LNCAP (cell line): ENCODE data around the gene LSP1.

Experiments used
- CTCF ChIP-seq: fragments of 450-650 bp; IDR thresholded peaks from 2 replicates; pipeline ENCODE4 v1.5.1; 2017; ENCODE audit warnings: mild to moderate bottlenecking

The LSP1 gene

DNA sequence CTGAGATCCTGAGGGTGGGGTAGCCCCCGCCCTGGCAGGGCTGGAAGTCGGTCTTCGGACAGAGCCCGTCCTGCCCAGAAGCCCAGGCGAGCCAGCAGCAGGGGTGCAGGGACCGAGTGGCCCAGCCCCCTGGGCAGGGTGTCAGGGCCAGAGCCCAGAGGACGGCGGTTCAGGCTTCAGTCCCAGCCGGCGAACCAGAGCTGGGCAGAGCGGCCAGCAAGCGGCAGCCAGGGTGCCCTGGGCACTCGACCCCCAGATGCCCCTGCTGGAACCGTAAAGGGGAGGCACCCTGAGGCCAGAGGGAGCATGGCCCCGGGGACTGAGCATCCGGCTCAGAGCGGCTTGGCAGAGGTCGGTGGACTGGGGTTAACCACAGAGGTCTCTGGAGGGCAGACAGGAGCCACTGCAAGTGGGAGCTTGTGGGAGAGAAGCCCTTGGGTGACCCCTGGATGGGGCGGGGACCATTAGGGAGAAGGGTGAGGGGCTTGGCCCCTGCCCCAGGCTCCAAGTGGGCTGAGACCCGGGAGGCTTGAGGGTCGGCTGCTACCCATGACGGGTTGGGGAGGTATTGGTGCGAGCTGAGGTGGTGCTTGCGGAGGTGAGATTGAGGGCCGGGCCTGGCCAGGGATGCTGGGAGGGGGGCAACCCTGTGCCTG is 15.9 kb downstream of the LSP1 start:
- TF ChIP-seq CTCF, result no peak

DNA sequence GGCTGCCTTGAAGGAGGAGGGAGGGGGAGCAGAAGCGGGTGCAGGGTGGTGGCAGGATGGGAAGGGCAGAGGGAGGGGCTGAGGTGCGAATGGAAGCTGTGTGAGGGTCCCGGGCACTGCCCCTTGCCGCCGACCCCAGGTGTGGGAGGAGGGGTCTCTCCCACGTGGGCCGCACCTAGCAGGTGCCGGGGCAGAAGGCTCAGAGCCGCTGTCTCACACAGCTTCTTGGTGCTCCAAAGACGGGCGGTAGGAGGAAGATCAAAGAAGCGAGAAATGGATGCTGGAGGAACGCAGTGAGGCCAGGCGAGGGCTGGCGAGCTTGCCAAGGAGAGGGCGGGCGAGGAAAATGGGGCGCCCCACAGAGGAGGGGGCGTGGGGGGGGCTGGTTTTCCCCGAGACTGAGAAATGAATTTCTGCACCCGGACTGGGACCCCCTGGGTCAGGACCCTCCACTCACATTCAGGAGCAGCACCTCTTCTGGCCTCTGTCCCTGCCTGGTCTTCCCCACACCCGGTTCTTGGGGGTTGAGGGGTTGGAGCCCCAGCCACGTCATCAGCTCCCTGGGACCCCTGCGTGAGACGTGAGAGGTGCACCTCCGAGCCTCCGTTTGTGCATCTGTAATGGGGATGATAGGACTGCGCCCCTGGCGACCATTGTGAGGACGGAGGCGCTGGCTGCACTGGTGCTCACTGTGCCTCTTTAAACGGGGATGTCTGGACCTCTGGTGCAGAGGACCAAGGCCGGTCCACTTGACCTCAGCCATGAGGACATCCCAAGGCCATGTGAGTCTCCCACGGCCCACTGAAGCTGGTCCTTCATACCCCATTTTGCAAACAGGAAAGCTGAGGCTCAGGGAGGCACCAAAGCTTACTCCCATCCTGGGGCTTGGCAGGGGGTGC is 16.8 kb downstream of the LSP1 start:
- TF ChIP-seq CTCF, result peak; percentile 45

DNA sequence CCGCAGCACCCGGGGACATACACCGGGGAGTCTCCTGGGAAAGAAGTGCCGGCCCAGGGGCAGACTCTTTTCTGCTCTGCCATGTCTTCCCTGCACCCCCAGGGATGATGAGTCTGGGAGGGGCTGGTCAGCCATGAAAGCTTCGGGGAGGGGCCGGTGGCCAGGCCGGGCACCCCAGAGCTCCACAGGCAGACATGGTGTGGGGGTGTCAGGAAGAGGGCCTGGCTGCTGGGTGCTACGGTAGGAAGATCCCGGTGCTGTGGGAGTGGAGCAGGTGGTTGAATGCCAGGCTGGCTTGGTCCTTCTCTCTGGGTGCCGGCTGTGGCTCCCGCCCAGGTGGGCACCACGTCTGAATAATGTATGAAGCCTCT is 17.4 kb downstream of the LSP1 start:
- no peak for TF ChIP-seq CTCF

DNA sequence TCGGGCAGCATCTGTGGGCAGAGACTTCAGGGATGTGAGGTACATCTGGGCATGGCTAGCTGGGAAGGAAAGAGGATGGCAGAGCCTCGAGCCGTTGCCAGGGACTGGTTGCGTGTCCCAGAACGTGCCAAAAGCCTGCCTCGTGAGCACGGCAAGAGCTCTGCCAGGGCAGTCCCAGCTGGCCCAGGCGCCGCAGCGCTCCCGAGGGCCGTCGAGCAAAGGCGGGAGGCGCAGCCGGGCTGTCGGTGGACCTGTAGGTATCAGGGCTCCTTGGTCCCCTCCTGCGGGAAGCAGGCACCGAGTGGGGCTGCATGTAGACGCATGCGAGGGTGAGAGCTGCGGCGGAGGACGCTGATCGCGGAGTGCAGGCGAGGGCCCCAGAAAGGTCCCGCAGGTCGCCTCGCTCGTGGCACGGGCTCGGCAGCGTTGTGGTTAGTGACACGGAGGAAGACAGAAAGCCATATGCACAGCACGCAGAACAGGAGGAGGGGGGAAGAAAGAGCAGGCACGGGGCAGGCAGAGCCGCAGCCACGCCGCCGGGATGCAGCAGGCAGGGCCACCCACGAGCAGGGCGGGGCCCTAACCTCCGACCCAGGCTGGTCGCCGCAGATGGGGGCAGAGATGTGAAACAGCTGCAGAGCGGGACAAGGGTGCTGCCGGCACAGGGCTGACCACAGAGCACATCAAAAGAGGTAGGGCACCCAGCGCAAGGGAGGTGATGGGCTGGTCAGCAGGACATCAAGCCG is 18.0 kb downstream of the LSP1 start:
- no peak for TF ChIP-seq CTCF

DNA sequence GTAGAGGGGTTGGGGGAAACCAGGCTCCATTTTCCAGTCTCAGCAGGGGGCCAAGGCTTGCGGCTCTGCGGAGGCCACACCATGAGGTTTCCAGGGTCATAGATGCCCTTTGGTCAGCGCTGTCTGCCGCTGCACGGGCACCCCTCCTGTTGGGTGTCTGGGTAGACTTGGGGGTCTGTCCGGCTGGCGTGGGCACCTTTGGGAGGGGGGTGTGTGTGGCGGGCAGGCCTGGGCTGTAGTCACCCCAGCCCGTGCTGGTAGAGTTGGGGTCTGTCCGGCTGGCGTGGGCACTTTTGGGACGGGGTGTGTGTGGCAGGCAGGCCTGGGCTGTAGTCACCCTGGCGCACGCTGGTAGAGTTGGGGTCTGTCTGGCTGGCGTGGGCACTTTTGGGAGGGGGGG is 18.6 kb downstream of the LSP1 start:
- no peak for TF ChIP-seq CTCF

GRCh38 chr11:1872267-1872985 is 19.5 kb downstream of the LSP1 start:
- TF ChIP-seq CTCF, result no peak
